ENCODE measurements around the gene MRPL10. TPM values are rescaled to one million over a fixed set of nuclear protein-coding genes. Genes with fewer than 3 reads are reported as not detected.
A peak's percentile ranks its signal among the peaks of the same experiment; 100 is the strongest.

MRPL10 gene
- total and polyA plus RNA-seq, 2 experiments from 2014 or later, result 50.2 to 74.7 TPM

- Mint-ChIP-seq H3K4me3 (peak overlapping the region; percentile 61; the same call in 2 of the 3 replicates), H3K4me1 (peaks cover 49% of the 10 kb centered on the region)
- peaks cover 40% of the 10 kb centered on the region for H3K4me1 ChIP-seq (ENCODE audit: insufficient read depth)
Observed at GRCh38 chr17:47848198-47848513, 16.8 kb upstream of the MRPL10 start.

DNA sequence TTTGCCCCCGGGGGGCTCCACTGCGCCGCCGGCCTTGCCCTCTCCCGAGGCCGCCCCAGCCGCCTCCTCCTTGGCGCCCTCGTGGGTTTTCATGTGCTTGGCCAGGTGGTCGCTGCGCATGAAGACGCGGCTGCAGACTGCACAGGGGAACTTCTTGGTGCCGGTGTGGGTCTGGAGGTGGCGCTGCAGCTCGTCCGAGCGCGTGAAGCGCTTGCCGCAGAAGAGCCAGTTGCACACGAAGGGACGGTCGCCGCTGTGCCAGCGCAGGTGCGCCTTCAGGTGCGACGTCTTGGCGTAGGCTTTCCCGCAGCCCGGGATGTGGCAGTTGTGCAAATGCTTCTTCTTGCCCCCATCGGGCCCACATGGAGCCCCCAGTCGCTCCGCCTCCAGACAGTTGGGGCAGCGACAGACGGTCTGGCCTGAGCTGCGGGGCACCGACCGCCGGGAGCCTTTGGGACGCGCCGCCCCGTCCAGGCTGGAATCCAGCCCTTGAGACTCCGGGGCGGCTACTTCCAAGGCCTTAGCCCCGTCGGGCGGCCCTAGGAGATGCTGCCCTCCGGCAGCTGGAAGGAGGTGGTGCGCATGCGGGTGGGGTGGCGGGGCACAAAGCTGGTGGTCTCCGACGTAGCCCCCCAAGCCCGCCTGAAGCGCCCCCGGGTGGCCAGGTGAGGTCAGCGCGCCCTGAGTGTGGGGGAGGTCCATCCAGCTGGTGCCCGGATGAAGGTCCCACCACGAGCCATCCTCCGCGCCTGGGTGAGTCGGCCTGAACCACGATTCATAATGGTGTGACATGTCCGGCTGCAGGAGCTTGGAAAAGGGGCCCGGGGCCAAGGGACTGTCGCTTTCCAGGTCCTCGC is 16.2 kb upstream of the MRPL10 start:
- H4K20me1 ChIP-seq (replicated peaks; ENCODE audit: insufficient read depth), result peaks cover 4% of the 10 kb centered on the region; the same call in 1 of the 2 replicates
- H3K79me2 ChIP-seq (replicated peaks; ENCODE audit: insufficient read depth), result no peaks in the 10 kb centered on the region
- peak overlapping the region; percentile 94 for H2AFZ ChIP-seq
- no peaks in the 10 kb centered on the region for H3K9me2 ChIP-seq (ENCODE audit: insufficient read depth)
- no peak overlapping the region for H3K27ac ChIP-seq (ENCODE audit: low read depth)
- peak overlapping the region; percentile 66 for H3K4me3 ChIP-seq
- peak; percentile 86 for DNase-seq (ENCODE audit: low spot score)
- ATAC-seq, result peak; percentile 40
- peaks cover 17% of the 10 kb centered on the region for H3F3A ChIP-seq (replicated peaks; ENCODE audit: low read depth)
- peaks cover 49% of the 10 kb centered on the region for H3K4me1 Mint-ChIP-seq
- no peaks in the 10 kb centered on the region for H3K36me3 Mint-ChIP-seq (ENCODE audit: low read depth)
- peaks cover 83% of the 10 kb centered on the region for H3K27me3 ChIP-seq (ENCODE audit: insufficient read depth)
- peak overlapping the region; percentile 96 for H3K4me2 ChIP-seq
- peaks cover 68% of the 10 kb centered on the region for H3K27me3 Mint-ChIP-seq (ENCODE audit: insufficient read depth, low read depth, poor library complexity)
- H3K36me3 ChIP-seq (ENCODE audit: insufficient read depth), result no peaks in the 10 kb centered on the region
- peaks cover 39% of the 10 kb centered on the region for H3K4me1 ChIP-seq (ENCODE audit: insufficient read depth)
- peak overlapping the region; percentile 69 for H3K4me3 Mint-ChIP-seq
- H3K9me3 Mint-ChIP-seq, result no peaks in the 10 kb centered on the region
- H3K27ac Mint-ChIP-seq, result no peak overlapping the region
- TF ChIP-seq ZNF331 (CRISPR knock-in tag; IDR thresholded peaks at IDR 0.05; ENCODE audit: low read depth) (no peak), CREB1 (CRISPR knock-in tag; IDR thresholded peaks at IDR 0.05; ENCODE audit: low read depth) (no peak; the same call in 1 of the 2 replicates), EZH2 (IDR thresholded peaks at IDR 0.05; ENCODE audit: low read depth, unreplicated experiment) (peak; percentile 17), JUNB (IDR thresholded peaks at IDR 0.05; ENCODE audit: unreplicated experiment) (no peak), NANOG (IDR thresholded peaks at IDR 0.05; ENCODE audit: borderline replicate concordance) (no peak), ZNF462 (CRISPR knock-in tag; IDR thresholded peaks at IDR 0.05) (no peak), ZNF114 (CRISPR knock-in tag; IDR thresholded peaks at IDR 0.05) (0 out of 2 replicates have a peak, but pooled peaks have one; percentile 7), EZH2phosphoT487 (IDR thresholded peaks at IDR 0.05; ENCODE audit: unreplicated experiment) (no peak), STAT1 (IDR thresholded peaks at IDR 0.05; ENCODE audit: unreplicated experiment) (no peak)
- TF ChIP-seq, protein P1, sequence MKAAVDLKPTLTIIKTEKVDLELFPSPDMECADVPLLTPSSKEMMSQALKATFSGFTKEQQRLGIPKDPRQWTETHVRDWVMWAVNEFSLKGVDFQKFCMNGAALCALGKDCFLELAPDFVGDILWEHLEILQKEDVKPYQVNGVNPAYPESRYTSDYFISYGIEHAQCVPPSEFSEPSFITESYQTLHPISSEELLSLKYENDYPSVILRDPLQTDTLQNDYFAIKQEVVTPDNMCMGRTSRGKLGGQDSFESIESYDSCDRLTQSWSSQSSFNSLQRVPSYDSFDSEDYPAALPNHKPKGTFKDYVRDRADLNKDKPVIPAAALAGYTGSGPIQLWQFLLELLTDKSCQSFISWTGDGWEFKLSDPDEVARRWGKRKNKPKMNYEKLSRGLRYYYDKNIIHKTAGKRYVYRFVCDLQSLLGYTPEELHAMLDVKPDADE (IDR thresholded peaks at IDR 0.05), result no peak

More at GRCh38 chr17:47848198-47848513, 16.8 kb upstream of the MRPL10 start:
- H3K27me3 ChIP-seq (ENCODE audit: insufficient read depth), result peaks cover 89% of the 10 kb centered on the region
- H3K4me2 ChIP-seq, result peak overlapping the region; percentile 96
- no peak for DNase-seq (ENCODE audit: low spot score)
- H4K20me1 ChIP-seq (replicated peaks; ENCODE audit: insufficient read depth), result peaks cover 4% of the 10 kb centered on the region; the same call in 1 of the 2 replicates
- H3K79me2 ChIP-seq (replicated peaks; ENCODE audit: insufficient read depth), result no peaks in the 10 kb centered on the region
- ATAC-seq, result peak; percentile 2
- peak overlapping the region; percentile 94 for H2AFZ ChIP-seq
- Mint-ChIP-seq H3K27ac (no peak overlapping the region), H3K9me3 (no peaks in the 10 kb centered on the region), H3K27me3 (ENCODE audit: insufficient read depth, low read depth, poor library complexity) (peaks cover 73% of the 10 kb centered on the region), H3K36me3 (ENCODE audit: low read depth) (no peaks in the 10 kb centered on the region)
- peaks cover 18% of the 10 kb centered on the region for H3F3A ChIP-seq (replicated peaks; ENCODE audit: low read depth)
- H3K36me3 ChIP-seq (ENCODE audit: insufficient read depth), result no peaks in the 10 kb centered on the region
- TF ChIP-seq EZH2 (IDR thresholded peaks at IDR 0.05; ENCODE audit: low read depth, unreplicated experiment) (peak; percentile 67), STAT1 (IDR thresholded peaks at IDR 0.05; ENCODE audit: unreplicated experiment) (no peak), CREB1 (CRISPR knock-in tag; IDR thresholded peaks at IDR 0.05; ENCODE audit: low read depth) (no peak), NANOG (IDR thresholded peaks at IDR 0.05; ENCODE audit: borderline replicate concordance) (no peak), ZNF114 (CRISPR knock-in tag; IDR thresholded peaks at IDR 0.05) (no peak)
- no peak overlapping the region for H3K27ac ChIP-seq (ENCODE audit: low read depth)
- H3K4me3 ChIP-seq, result peak overlapping the region; percentile 66
- H3K9me2 ChIP-seq (ENCODE audit: insufficient read depth), result no peaks in the 10 kb centered on the region

All from GM23338 (cell line).